ENCODE results near the gene PLCH1.

Gene PLCH1

GRCh38 chr3:155741101-155741500, 3.8 kb downstream of the PLCH1 start:
- DNase-seq (ENCODE audit: extremely low read depth, low read depth) = no peak
- H3K4me3 ChIP-seq (replicated peaks; ENCODE audit: low read depth, low read length) = no peak overlapping the region
- no peak for TF ChIP-seq CTCF (IDR thresholded peaks at IDR 0.05; ENCODE audit: low read depth, low read length, missing control alignments)

- no peak for DNase-seq (ENCODE audit: extremely low read depth, low read depth)
Measured at GRCh38 chr3:155739154-155739553, 5.7 kb downstream of the PLCH1 start.

GRCh38 chr3:155738580-155739076, 6.2 kb downstream of the PLCH1 start:
- no peak overlapping the region for H3K4me3 ChIP-seq (replicated peaks; ENCODE audit: low read depth, low read length)
- TF ChIP-seq CTCF (IDR thresholded peaks at IDR 0.05; ENCODE audit: low read depth, low read length, missing control alignments) = no peak
- DNase-seq (ENCODE audit: extremely low read depth, low read depth) = no peak

More at GRCh38 chr3:155739154-155739553, 5.7 kb downstream of the PLCH1 start:
- H3K4me3 ChIP-seq (replicated peaks; ENCODE audit: low read depth, low read length) = no peak overlapping the region
- TF ChIP-seq CTCF (IDR thresholded peaks at IDR 0.05; ENCODE audit: low read depth, low read length, missing control alignments) = no peak

- no peak for DNase-seq (ENCODE audit: extremely low read depth, low read depth)
- no peak for TF ChIP-seq CTCF (IDR thresholded peaks at IDR 0.05; ENCODE audit: low read depth, low read length, missing control alignments)
- H3K4me3 ChIP-seq (replicated peaks; ENCODE audit: low read depth, low read length) = no peak overlapping the region
Measured at GRCh38 chr3:155737844-155738460, 6.9 kb downstream of the PLCH1 start.

GRCh38 chr3:155736381-155736780, 8.5 kb downstream of the PLCH1 start:
- DNase-seq (ENCODE audit: extremely low read depth, low read depth) = no peak
- no peak for TF ChIP-seq CTCF (IDR thresholded peaks at IDR 0.05; ENCODE audit: low read depth, low read length, missing control alignments)
- H3K4me3 ChIP-seq (replicated peaks; ENCODE audit: low read depth, low read length) = no peak overlapping the region

- no peak for TF ChIP-seq CTCF (IDR thresholded peaks at IDR 0.05; ENCODE audit: low read depth, low read length, missing control alignments)
- no peak overlapping the region for H3K4me3 ChIP-seq (replicated peaks; ENCODE audit: low read depth, low read length)
- DNase-seq (ENCODE audit: extremely low read depth, low read depth) = no peak
Measured at GRCh38 chr3:155730843-155731242, 14.0 kb downstream of the PLCH1 start.

GRCh38 chr3:155727836-155728235, 17.0 kb downstream of the PLCH1 start:
- H3K4me3 ChIP-seq (replicated peaks; ENCODE audit: low read depth, low read length) = no peak overlapping the region
- TF ChIP-seq CTCF (IDR thresholded peaks at IDR 0.05; ENCODE audit: low read depth, low read length, missing control alignments) = no peak
- DNase-seq (ENCODE audit: extremely low read depth, low read depth) = no peak

Data from HFF-Myc (cell line).